ENCODE data around the gene CDKN1C.

The CDKN1C gene

GRCh38 chr11:2858995-2859698 is 26.4 kb downstream of the CDKN1C start:
- H3K9ac ChIP-seq: no peak overlapping the region
- H3K4me2 ChIP-seq (ENCODE audit: low read length): no peak overlapping the region
- no peak overlapping the region for H3K27ac ChIP-seq
- no peak overlapping the region for H2AFZ ChIP-seq
- no peaks in the 10 kb centered on the region for H3K9me3 ChIP-seq (ENCODE audit: control insufficient read depth, low read length)
- no peaks in the 10 kb centered on the region for H3K79me2 ChIP-seq
- no peak overlapping the region for H3K4me3 ChIP-seq (ENCODE audit: low read depth, low read length)
- no peaks in the 10 kb centered on the region for H3K4me1 ChIP-seq
- no peaks in the 10 kb centered on the region for H3K27me3 ChIP-seq (ENCODE audit: control insufficient read depth, insufficient read depth, low read length)
- H3K36me3 ChIP-seq (ENCODE audit: control insufficient read depth, insufficient read depth, low read length): no peaks in the 10 kb centered on the region
- TF ChIP-seq CTCF (IDR thresholded peaks at IDR 0.05): no peak

GRCh38 chr11:2857918-2858317 is 27.7 kb downstream of the CDKN1C start:
- Histone ChIP-seq H3K4me3 (ENCODE audit: low read depth, low read length) (no peak overlapping the region), H3K9me3 (ENCODE audit: control insufficient read depth, low read length) (no peaks in the 10 kb centered on the region), H2AFZ (no peak overlapping the region), H3K27me3 (ENCODE audit: control insufficient read depth, insufficient read depth, low read length) (no peaks in the 10 kb centered on the region), H3K27ac (no peak overlapping the region), H3K9ac (no peak overlapping the region), H3K4me1 (no peaks in the 10 kb centered on the region), H3K4me2 (ENCODE audit: low read length) (no peak overlapping the region), H3K36me3 (ENCODE audit: control insufficient read depth, insufficient read depth, low read length) (no peaks in the 10 kb centered on the region), H3K79me2 (no peaks in the 10 kb centered on the region)
- no peak for TF ChIP-seq CTCF (IDR thresholded peaks at IDR 0.05)

- Histone ChIP-seq H3K79me2 (no peaks in the 10 kb centered on the region), H3K27ac (no peak overlapping the region), H3K4me2 (ENCODE audit: low read length) (no peak overlapping the region), H3K36me3 (ENCODE audit: control insufficient read depth, insufficient read depth, low read length) (no peaks in the 10 kb centered on the region), H3K9me3 (ENCODE audit: control insufficient read depth, low read length) (no peaks in the 10 kb centered on the region), H3K9ac (no peak overlapping the region), H3K27me3 (ENCODE audit: control insufficient read depth, insufficient read depth, low read length) (no peaks in the 10 kb centered on the region), H3K4me1 (no peaks in the 10 kb centered on the region), H2AFZ (no peak overlapping the region), H3K4me3 (ENCODE audit: low read depth, low read length) (no peak overlapping the region)
- no peak for TF ChIP-seq CTCF (IDR thresholded peaks at IDR 0.05)
Observed at GRCh38 chr11:2857276-2857675, 28.3 kb downstream of the CDKN1C start.

- Histone ChIP-seq H3K27me3 (ENCODE audit: control insufficient read depth, insufficient read depth, low read length) (no peaks in the 10 kb centered on the region), H3K9ac (no peak overlapping the region), H3K79me2 (no peaks in the 10 kb centered on the region), H3K4me3 (ENCODE audit: low read depth, low read length) (no peak overlapping the region), H3K4me2 (ENCODE audit: low read length) (no peak overlapping the region), H3K27ac (no peak overlapping the region), H3K4me1 (no peaks in the 10 kb centered on the region), H3K36me3 (ENCODE audit: control insufficient read depth, insufficient read depth, low read length) (no peaks in the 10 kb centered on the region), H3K9me3 (ENCODE audit: control insufficient read depth, low read length) (no peaks in the 10 kb centered on the region), H2AFZ (no peak overlapping the region)
- no peak for TF ChIP-seq CTCF (IDR thresholded peaks at IDR 0.05)
Observed at GRCh38 chr11:2855162-2855561, 30.4 kb downstream of the CDKN1C start.

- no peak for TF ChIP-seq CTCF (IDR thresholded peaks at IDR 0.05)
- no peaks in the 10 kb centered on the region for H3K36me3 ChIP-seq (ENCODE audit: control insufficient read depth, insufficient read depth, low read length)
- no peak overlapping the region for H3K27ac ChIP-seq
- H3K4me1 ChIP-seq: no peaks in the 10 kb centered on the region
- no peak overlapping the region for H2AFZ ChIP-seq
- no peaks in the 10 kb centered on the region for H3K9me3 ChIP-seq (ENCODE audit: control insufficient read depth, low read length)
- no peak overlapping the region for H3K9ac ChIP-seq
- H3K4me3 ChIP-seq (ENCODE audit: low read depth, low read length): no peak overlapping the region
- H3K79me2 ChIP-seq: no peaks in the 10 kb centered on the region
- no peaks in the 10 kb centered on the region for H3K27me3 ChIP-seq (ENCODE audit: control insufficient read depth, insufficient read depth, low read length)
- H3K4me2 ChIP-seq (ENCODE audit: low read length): no peak overlapping the region
Observed at GRCh38 chr11:2853997-2854560, 31.5 kb downstream of the CDKN1C start.
